Panc1 (cell line): ENCODE measurements around the gene DCC.

Experiments
- POLR2AphosphoS5 ChIP-seq: IDR thresholded peaks from 2 replicates; pipeline ENCODE4 v1.6.1; 2012; ENCODE audit warnings: mild to moderate bottlenecking, low read depth, low read length, moderate library complexity
- TCF7L2 ChIP-seq: IDR thresholded peaks from 2 replicates; pipeline ENCODE4 v1.6.1; 2011; ENCODE audit warnings: mild to moderate bottlenecking, low read depth, low read length, inconsistent platforms
- TF ChIP-seq, protein P1 (sequence below): fragments of 450-650 bp; IDR thresholded peaks from 2 replicates; pipeline ENCODE4 v1.5.1; 2017; ENCODE audit warnings: mild to moderate bottlenecking
- TF ChIP-seq, protein P2 (sequence below), 2 experiments: IDR thresholded peaks; 2 replicates each; pipeline ENCODE4 v1.6.1; 2011 to 2012; ENCODE audit warnings: low read depth in 2 of 2, control low read depth in 1 of 2, low read length in 1 of 2, mild to moderate bottlenecking in 1 of 2, moderate library complexity in 1 of 2; ENCODE audit not compliant: insufficient read depth in 1 of 2

DNA sequence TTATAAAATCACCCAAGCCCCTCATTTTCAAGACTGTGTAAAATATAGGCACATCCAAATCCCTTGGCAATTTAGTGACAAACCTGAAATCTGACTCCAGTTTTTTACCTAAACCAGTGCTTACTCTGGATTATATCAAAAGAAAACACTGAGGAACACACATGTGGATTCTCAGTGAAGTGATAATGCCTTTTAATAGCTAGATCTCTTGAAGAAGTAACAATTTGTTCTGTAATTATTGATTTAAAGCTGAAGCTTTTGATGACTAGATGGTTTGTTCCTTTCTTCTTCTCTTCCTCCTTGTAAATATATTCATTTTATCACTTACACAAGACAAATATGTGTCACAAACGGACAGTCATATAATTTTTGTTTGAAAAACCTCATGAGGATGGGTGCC is 894.6 kb downstream of the DCC start:
- TF ChIP-seq POLR2AphosphoS5 (no peak), TCF7L2 (no peak)
- TF ChIP-seq, protein P1, sequence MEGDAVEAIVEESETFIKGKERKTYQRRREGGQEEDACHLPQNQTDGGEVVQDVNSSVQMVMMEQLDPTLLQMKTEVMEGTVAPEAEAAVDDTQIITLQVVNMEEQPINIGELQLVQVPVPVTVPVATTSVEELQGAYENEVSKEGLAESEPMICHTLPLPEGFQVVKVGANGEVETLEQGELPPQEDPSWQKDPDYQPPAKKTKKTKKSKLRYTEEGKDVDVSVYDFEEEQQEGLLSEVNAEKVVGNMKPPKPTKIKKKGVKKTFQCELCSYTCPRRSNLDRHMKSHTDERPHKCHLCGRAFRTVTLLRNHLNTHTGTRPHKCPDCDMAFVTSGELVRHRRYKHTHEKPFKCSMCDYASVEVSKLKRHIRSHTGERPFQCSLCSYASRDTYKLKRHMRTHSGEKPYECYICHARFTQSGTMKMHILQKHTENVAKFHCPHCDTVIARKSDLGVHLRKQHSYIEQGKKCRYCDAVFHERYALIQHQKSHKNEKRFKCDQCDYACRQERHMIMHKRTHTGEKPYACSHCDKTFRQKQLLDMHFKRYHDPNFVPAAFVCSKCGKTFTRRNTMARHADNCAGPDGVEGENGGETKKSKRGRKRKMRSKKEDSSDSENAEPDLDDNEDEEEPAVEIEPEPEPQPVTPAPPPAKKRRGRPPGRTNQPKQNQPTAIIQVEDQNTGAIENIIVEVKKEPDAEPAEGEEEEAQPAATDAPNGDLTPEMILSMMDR: no peak
- TF ChIP-seq, protein P2, sequence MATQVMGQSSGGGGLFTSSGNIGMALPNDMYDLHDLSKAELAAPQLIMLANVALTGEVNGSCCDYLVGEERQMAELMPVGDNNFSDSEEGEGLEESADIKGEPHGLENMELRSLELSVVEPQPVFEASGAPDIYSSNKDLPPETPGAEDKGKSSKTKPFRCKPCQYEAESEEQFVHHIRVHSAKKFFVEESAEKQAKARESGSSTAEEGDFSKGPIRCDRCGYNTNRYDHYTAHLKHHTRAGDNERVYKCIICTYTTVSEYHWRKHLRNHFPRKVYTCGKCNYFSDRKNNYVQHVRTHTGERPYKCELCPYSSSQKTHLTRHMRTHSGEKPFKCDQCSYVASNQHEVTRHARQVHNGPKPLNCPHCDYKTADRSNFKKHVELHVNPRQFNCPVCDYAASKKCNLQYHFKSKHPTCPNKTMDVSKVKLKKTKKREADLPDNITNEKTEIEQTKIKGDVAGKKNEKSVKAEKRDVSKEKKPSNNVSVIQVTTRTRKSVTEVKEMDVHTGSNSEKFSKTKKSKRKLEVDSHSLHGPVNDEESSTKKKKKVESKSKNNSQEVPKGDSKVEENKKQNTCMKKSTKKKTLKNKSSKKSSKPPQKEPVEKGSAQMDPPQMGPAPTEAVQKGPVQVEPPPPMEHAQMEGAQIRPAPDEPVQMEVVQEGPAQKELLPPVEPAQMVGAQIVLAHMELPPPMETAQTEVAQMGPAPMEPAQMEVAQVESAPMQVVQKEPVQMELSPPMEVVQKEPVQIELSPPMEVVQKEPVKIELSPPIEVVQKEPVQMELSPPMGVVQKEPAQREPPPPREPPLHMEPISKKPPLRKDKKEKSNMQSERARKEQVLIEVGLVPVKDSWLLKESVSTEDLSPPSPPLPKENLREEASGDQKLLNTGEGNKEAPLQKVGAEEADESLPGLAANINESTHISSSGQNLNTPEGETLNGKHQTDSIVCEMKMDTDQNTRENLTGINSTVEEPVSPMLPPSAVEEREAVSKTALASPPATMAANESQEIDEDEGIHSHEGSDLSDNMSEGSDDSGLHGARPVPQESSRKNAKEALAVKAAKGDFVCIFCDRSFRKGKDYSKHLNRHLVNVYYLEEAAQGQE (IDR thresholded peaks at IDR 0.05; ENCODE audit: insufficient read depth in 1 of 2, low read depth in 2 of 2, low read length in 1 of 2): no peak
